Right lobe of liver (tissue), 6 donors: ENCODE measurements around the gene REELD1. TPM values are rescaled to one million over a fixed set of nuclear protein-coding genes. Genes with fewer than 3 reads are reported as not detected.

ENCODE experiments used
- ATAC-seq, 4 donors: fragments of 200-7000 bp; cut with Tn5 transposase; one replicate each; pipeline ENCODE4 v1.9.1; 2020; ENCODE audit warnings: mild to moderate bottlenecking in 4 of 4, moderate library complexity in 4 of 4
- DNase-seq, 3 donors: peaks; one replicate each; pipeline ENCODE4 v3.0.0-alpha.2; 2020
- H3K27ac ChIP-seq, 3 donors: fragments of 200-600 bp; one replicate each; pipeline ENCODE4 v1.8.0; 2022
- H3K27me3 ChIP-seq, 2 donors: fragments of 200-600 bp; one replicate each; pipeline ENCODE4 v1.8.0; 2022
- H3K36me3 ChIP-seq, 4 donors: fragments of 200-600 bp; sonication (generic) in 1 of 4; one replicate each; pipeline versions ENCODE4 v1.5.1 to v1.8.0; 2017 to 2022; ENCODE audit warnings: control low read depth in 1 of 4
- H3K4me1 ChIP-seq, 4 donors: fragments of 200-600 bp; sonication (generic) in 1 of 4; one replicate each; pipeline versions ENCODE4 v1.5.1 to v1.8.0; 2017 to 2022; ENCODE audit warnings: control low read depth in 1 of 4
- H3K4me3 ChIP-seq, 3 donors: fragments of 200-600 bp; one replicate each; pipeline ENCODE4 v1.8.0; 2022
- H3K9me3 ChIP-seq, 4 donors: fragments of 200-600 bp; sonication (generic) in 1 of 4; one replicate each; pipeline versions ENCODE4 v1.5.1 to v1.8.0; 2017 to 2022; ENCODE audit warnings: control low read depth in 1 of 4
- POLR2A ChIP-seq: fragments of 450-650 bp; IDR thresholded peaks from one replicate; pipeline ENCODE4 v1.6.1; 2017; ENCODE audit warnings: antibody characterized with exemption, mild to moderate bottlenecking
- WGBS: methylation state at CpG from one replicate; pipeline ENCODE4 v1.1.6; 2018; ENCODE audit warnings: low coverage, low lambda C conversion rate; ENCODE audit not compliant: insufficient coverage; ENCODE audit errors: missing lambda C conversion rate; 5-methylcytosine and 5-hydroxymethylcytosine counted together
- intact Hi-C, 2 donors: fragments of 100-400 bp; cut with DNase I; formaldehyde crosslinking; loops; one replicate each; pipeline versions ENCODE4 v1.11.2 to v1.14.1; 2022
- total RNA-seq, 6 experiments: library from RNA; depleted of rRNA in 2 of 6; stranded (reverse); fragments of >200 nt in 2 of 6; fragmentation: NEBNext Ultra II Directional in 3 of 6; extraction: Animal tissue kit (Norgen Biotek cat#: 25700) in 3 of 6; gene quantifications; one replicate each; pipeline versions ENCODE4 v1.1.0 to v1.2.4, GENCODE V29; 2016 to 2023
- TF ChIP-seq, protein P1 (sequence below), 4 donors: fragments of 200-600 bp in 3 of 4; fragments of 450-650 bp in 1 of 4; IDR thresholded peaks; one replicate each; pipeline versions ENCODE4 v1.5.1 to v1.8.0; 2016 to 2022; ENCODE audit warnings: antibody characterized with exemption in 4 of 4, mild to moderate bottlenecking in 2 of 4
- donor health status: DM: no; HTN: yes; CAD: no.
- donor health status: DM: no; HTN: no; CAD: no.
- donor health status: DM: no; HTN: no; CAD: no.
- donor health status: DM: no; HTN: yes; CAD: no.
- donor health status: DM: no; HTN: yes; CAD: no.

REELD1 gene
- total RNA-seq, 6 experiments from 2014 or later, result 0.12 to 0.50 (median 0.35) TPM; not detected in 1

DNA sequence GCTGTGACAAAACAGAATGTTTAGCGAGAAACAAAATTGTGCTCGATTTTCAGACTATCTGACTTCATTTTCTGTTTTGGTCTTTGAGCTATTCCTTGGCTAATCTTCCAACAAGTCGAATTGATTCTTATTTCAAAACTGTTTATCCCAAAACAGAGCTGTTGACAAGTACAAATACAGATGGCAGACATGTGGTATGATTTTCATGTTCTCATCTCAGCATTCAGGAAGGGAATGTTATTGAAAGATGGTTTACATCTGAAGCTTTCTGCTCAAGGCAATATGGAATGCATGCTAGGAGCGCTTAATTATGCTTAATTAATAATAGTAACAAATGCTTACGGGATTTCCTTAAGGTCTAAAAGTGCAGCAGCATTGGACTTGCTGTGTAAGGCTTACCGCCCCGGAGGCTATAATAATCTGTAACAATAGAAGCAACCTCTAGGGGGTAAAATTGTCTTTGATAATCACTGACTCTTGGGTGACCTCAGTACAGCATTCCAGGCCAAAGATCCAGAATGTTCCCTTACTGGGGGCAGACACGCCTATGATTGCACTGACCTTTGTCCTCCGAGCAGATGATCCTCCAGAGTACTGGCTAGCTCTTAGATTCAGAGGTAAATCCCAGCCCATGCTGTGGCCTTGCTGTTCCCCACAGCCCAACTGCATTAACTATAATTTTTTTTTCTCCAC lies 22.4 kb upstream of the REELD1 start:
- Histone ChIP-seq H3K9me3 (no peaks in the 10 kb centered on the region), H3K27me3 (no peaks in the 10 kb centered on the region), H3K4me1 (no peaks in the 10 kb centered on the region), H3K4me3 (no peak overlapping the region), H3K36me3 (peaks cover 0 to 33% (median 4%) of the 10 kb centered on the region in 4 donors), H3K27ac (no peak overlapping the region)
- WGBS, result 57% methylated on average over 8 of the region's 9 CpGs
- DNase-seq (peak in 1 of 3 donors; percentile 66), ATAC-seq (peak; percentile 92 to 99 (median 98))
- intact Hi-C loops, result no loop called here
- TF ChIP-seq POLR2A, result no peak
- TF ChIP-seq, protein P1, sequence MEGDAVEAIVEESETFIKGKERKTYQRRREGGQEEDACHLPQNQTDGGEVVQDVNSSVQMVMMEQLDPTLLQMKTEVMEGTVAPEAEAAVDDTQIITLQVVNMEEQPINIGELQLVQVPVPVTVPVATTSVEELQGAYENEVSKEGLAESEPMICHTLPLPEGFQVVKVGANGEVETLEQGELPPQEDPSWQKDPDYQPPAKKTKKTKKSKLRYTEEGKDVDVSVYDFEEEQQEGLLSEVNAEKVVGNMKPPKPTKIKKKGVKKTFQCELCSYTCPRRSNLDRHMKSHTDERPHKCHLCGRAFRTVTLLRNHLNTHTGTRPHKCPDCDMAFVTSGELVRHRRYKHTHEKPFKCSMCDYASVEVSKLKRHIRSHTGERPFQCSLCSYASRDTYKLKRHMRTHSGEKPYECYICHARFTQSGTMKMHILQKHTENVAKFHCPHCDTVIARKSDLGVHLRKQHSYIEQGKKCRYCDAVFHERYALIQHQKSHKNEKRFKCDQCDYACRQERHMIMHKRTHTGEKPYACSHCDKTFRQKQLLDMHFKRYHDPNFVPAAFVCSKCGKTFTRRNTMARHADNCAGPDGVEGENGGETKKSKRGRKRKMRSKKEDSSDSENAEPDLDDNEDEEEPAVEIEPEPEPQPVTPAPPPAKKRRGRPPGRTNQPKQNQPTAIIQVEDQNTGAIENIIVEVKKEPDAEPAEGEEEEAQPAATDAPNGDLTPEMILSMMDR (IDR thresholded peaks at IDR 0.05), result peak in 2 of 4 donors; percentile 18 to 22

DNA sequence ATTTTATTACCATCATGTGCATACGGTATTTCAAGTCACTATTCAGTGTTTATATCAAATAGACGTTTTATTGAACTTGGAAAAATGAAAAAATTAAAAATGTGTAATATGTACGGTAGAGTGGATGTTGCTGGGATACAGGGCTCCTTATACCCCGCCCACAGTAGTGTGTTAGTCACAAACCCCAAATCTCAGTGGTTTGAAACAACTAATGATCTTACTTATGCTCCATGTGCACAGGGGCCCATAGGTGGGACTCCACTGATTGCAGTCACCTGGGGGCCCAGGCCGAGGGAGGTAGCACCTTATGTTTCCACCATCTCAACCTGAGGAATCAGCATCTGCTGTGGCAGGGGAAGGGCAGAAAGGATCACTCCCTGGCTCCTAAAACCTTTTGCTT lies 20.7 kb upstream of the REELD1 start:
- Histone ChIP-seq H3K9me3 (no peaks in the 10 kb centered on the region), H3K27me3 (no peaks in the 10 kb centered on the region), H3K27ac (no peak overlapping the region), H3K36me3 (peaks cover 0 to 17% (median 4%) of the 10 kb centered on the region in 4 donors), H3K4me1 (no peaks in the 10 kb centered on the region), H3K4me3 (no peak overlapping the region)
- intact Hi-C loops, result no loop called here
- DNase-seq, result no peak
- no peak for TF ChIP-seq POLR2A
- TF ChIP-seq, protein P1 (IDR thresholded peaks at IDR 0.05), result no peak
- no peak for ATAC-seq
- 93% methylated on average over 4 of the region's 5 CpGs for WGBS

DNA sequence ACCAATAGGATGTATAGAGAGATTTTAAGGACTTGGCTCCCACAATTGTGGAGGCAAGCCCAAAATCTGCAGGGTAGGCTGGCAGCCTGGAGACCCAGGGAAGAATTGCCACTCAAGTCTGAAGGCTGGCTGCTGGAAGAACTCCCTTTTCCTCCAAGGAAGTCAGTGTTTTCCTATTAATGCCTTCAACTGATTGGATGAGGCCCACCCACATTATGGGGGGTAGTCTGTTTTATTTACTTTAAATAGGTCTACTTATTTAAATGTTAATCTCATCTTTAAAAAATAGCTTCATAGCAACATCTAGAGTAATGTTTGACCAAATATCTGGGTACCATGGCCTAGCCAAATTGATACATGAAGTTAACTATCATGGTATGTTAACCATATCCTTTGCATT lies 20.1 kb upstream of the REELD1 start:
- Histone ChIP-seq H3K27ac (no peak overlapping the region), H3K4me1 (no peaks in the 10 kb centered on the region), H3K36me3 (peaks cover 0 to 15% (median 4%) of the 10 kb centered on the region in 4 donors), H3K4me3 (no peak overlapping the region), H3K27me3 (no peaks in the 10 kb centered on the region), H3K9me3 (no peaks in the 10 kb centered on the region)
- DNase-seq (no peak), ATAC-seq (no peak)
- intact Hi-C loops, result no loop called here
- no peak for TF ChIP-seq POLR2A
- TF ChIP-seq, protein P1 (IDR thresholded peaks at IDR 0.05), result no peak

DNA sequence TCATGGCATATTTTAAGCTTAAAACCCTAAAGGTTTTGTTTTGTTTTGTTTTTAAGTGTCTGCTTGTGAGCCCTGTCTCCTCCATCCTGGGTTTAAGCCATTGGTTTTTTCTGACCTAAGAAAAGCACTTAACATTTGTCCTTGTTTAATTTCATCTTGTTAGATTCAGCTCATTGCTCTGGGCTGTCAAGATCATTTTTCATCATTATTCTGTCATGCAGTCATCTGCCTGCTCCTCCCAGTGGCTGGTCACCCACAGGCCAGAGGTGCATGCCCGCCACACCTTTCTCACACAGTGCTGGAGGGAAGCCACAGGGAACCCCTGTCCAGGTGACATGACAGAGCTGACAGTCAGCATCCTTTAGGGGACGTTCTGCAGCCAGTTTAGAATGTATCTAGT lies 11.7 kb upstream of the REELD1 start:
- Histone ChIP-seq H3K9me3 (no peaks in the 10 kb centered on the region), H3K27me3 (no peaks in the 10 kb centered on the region), H3K4me3 (no peak overlapping the region), H3K27ac (no peak overlapping the region), H3K4me1 (no peaks in the 10 kb centered on the region), H3K36me3 (no peaks in the 10 kb centered on the region)
- 67% methylated on average over 2 of the region's 2 CpGs for WGBS
- intact Hi-C loops, result no loop called here
- ATAC-seq (no peak), DNase-seq (no peak)
- TF ChIP-seq, protein P1 (IDR thresholded peaks at IDR 0.05), result no peak
- TF ChIP-seq POLR2A, result no peak
